ENCODE results near the gene BTBD19. TPM values are rescaled to one million over a fixed set of nuclear protein-coding genes. Genes with fewer than 3 reads are reported as not detected.

The BTBD19 gene
- total and polyA plus RNA-seq, 9 of the 15 experiments (the other 6 are each of a cell fraction or from before 2014, with no cell fraction given): 0.22 to 2.0 (median 0.95) TPM

DNA sequence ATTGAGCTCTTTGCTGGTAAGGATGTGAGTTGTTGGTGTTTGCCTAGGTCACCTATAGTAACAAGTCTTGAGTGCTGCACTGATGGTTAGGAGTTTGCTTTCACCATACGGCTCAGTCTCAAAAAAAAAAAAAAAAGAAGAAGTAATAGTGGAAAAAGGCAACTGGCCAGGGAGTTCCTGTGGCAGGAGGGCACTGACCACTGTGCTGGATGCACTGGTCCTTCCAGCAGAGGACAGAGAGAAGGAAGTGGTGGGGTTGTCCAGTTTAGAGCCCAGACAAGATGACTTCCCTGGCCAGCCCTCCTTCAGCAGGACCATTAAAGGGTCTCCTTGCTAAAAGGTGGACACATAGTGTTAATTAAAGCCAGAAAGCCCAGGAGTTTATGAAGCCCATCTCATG lies 46.6 kb downstream of the BTBD19 start (continued):
- TF ChIP-seq TBL1XR1 (IDR thresholded peaks at IDR 0.05; ENCODE audit: low read length in 2 of 2): no peak
- no peak for TF ChIP-seq SREBF1 (IDR thresholded peaks at IDR 0.05; ENCODE audit: borderline replicate concordance, low read depth, low read length)

DNA sequence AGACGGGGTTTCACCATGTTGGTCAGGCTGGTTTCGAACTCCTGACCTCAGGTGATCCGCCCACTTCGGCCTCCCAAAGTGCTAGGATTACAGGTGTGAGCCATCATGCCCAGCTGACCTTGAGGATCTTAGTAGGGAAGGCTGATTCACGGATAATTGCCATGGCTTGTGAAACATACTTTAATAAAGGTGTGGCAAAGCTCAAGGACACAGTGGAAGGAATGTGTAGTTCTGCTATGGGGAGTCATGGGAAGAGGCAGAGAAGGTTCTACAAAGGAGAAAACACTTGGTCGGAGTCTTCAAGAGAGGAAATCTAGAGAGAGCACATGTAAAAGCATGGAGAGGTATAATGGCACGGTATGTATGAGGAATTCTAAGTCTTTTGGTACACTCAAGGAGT lies 47.4 kb downstream of the BTBD19 start:
- intact Hi-C loops (cut with micrococcal nuclease): no loop called here
- H3K9me1 ChIP-seq (ENCODE audit: control insufficient read depth, insufficient read depth, low read length): no peaks in the 10 kb centered on the region
- 64% methylated on average over 7 of the region's 7 CpGs for WGBS (ENCODE audit: insufficient coverage, low coverage, missing lambda C conversion rate)
- DNase-seq (ENCODE audit: extremely low read depth in 1 of 4, low spot score in 3 of 4) (no peak), FAIRE-seq (no peak), ATAC-seq (no peak)
- H3K4me2 ChIP-seq (ENCODE audit: insufficient read depth, low read length): no peak overlapping the region
- H2AFZ ChIP-seq (ENCODE audit: low read depth, low read length): no peak overlapping the region
- H4K20me1 ChIP-seq (replicated peaks; ENCODE audit: control insufficient read depth, insufficient read depth, low read length): no peaks in the 10 kb centered on the region
- no peaks in the 10 kb centered on the region for H3K9me3 ChIP-seq (replicated peaks; ENCODE audit: control insufficient read depth, insufficient read depth, low read depth, low read length)
- H3K4me1 ChIP-seq (replicated peaks in 1 of 2; ENCODE audit: control insufficient read depth in 2 of 2, insufficient read depth in 2 of 2, low read length in 2 of 2): no peaks in the 10 kb centered on the region
- no TSS peak for BruUV-seq (replicated peaks)
- H3K36me3 ChIP-seq (ENCODE audit: control insufficient read depth, insufficient read depth, low read length): peaks cover 49% of the 10 kb centered on the region
- H3K79me2 ChIP-seq (ENCODE audit: control insufficient read depth, insufficient read depth, low read length): no peaks in the 10 kb centered on the region
- in situ Hi-C loops (cut with MboI): no loop called here
- CTCF ChIA-PET (ENCODE audit: low intra/inter-chr PET ratio): no interaction called here
- no peak overlapping the region for H3K9ac ChIP-seq (ENCODE audit: insufficient read depth in 1 of 2, low read depth in 2 of 2, low read length in 2 of 2)
- no peak overlapping the region for H3K27ac ChIP-seq (ENCODE audit: extremely low read depth, low read depth, low read length)
- POLR2A ChIA-PET: interaction anchor here (0.7 to 2.6 kb wide), 5 partner anchors 10 to 36 kb away, joined by 3 to 11 read pairs (median 4); partner anchors contain the start of gene PTCH2
- no peak overlapping the region for H3K4me3 ChIP-seq
- no peaks in the 10 kb centered on the region for H3K27me3 ChIP-seq (ENCODE audit: control insufficient read depth in 2 of 2, insufficient read depth in 2 of 2, low read length in 2 of 2)
- no peak for TF ChIP-seq SMARCA4 (IDR thresholded peaks at IDR 0.05)
- no peak for TF ChIP-seq BCOR (IDR thresholded peaks at IDR 0.05)
- no peak for TF ChIP-seq MAFK (IDR thresholded peaks at IDR 0.05; ENCODE audit: low read length)
- TF ChIP-seq, protein P1, sequence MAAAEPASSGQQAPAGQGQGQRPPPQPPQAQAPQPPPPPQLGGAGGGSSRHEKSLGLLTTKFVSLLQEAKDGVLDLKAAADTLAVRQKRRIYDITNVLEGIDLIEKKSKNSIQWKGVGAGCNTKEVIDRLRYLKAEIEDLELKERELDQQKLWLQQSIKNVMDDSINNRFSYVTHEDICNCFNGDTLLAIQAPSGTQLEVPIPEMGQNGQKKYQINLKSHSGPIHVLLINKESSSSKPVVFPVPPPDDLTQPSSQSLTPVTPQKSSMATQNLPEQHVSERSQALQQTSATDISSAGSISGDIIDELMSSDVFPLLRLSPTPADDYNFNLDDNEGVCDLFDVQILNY (CRISPR knock-in tag; IDR thresholded peaks at IDR 0.05): no peak
- no peak for TF ChIP-seq NFYB (IDR thresholded peaks at IDR 0.05; ENCODE audit: extremely low read depth, insufficient read length)
- no peak for TF ChIP-seq U2AF1 (optimal IDR thresholded peaks at IDR 0.05; ENCODE audit: low read depth, low read length)
- no peak for TF ChIP-seq SMARCB1 (IDR thresholded peaks at IDR 0.05; ENCODE audit: insufficient read length, low read depth)
- TF ChIP-seq LARP7 (IDR thresholded peaks at IDR 0.05): no peak
- TF ChIP-seq CHD2 (IDR thresholded peaks at IDR 0.05; ENCODE audit: low read depth, low read length): no peak
- TF ChIP-seq NBN (IDR thresholded peaks at IDR 0.05; ENCODE audit: low read depth): no peak
- TF ChIP-seq, protein P2, sequence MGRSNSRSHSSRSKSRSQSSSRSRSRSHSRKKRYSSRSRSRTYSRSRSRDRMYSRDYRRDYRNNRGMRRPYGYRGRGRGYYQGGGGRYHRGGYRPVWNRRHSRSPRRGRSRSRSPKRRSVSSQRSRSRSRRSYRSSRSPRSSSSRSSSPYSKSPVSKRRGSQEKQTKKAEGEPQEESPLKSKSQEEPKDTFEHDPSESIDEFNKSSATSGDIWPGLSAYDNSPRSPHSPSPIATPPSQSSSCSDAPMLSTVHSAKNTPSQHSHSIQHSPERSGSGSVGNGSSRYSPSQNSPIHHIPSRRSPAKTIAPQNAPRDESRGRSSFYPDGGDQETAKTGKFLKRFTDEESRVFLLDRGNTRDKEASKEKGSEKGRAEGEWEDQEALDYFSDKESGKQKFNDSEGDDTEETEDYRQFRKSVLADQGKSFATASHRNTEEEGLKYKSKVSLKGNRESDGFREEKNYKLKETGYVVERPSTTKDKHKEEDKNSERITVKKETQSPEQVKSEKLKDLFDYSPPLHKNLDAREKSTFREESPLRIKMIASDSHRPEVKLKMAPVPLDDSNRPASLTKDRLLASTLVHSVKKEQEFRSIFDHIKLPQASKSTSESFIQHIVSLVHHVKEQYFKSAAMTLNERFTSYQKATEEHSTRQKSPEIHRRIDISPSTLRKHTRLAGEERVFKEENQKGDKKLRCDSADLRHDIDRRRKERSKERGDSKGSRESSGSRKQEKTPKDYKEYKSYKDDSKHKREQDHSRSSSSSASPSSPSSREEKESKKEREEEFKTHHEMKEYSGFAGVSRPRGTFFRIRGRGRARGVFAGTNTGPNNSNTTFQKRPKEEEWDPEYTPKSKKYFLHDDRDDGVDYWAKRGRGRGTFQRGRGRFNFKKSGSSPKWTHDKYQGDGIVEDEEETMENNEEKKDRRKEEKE (IDR thresholded peaks at IDR 0.05; ENCODE audit: borderline replicate concordance in 1 of 2, control insufficient read depth in 1 of 2, low read depth in 2 of 2, low read length in 1 of 2): no peak
- no peak for TF ChIP-seq CBFB (CRISPR knock-in tag; IDR thresholded peaks at IDR 0.05)
- no peak for TF ChIP-seq NR1H2 (CRISPR knock-in tag; IDR thresholded peaks at IDR 0.05)

Measured in K562 (cell line).